CD4-positive, CD25-positive, alpha-beta regulatory T cell (primary cell): Measurements from ENCODE around the gene RD3L. TPM values are rescaled to one million over a fixed set of nuclear protein-coding genes. Genes with fewer than 3 reads are reported as not detected.
"Not testable (repeated sequence)": the region's sequence is repeated elsewhere in the genome, so short reads cannot be mapped to it uniquely, and the experiment has no call there.

ENCODE experiments used
- ATAC-seq, 2 donors: fragments of 150-1000 bp; cut with Tn5 transposase; one replicate each; pipeline ENCODE4 v1.10.0; 2021; ENCODE audit warnings: low read depth in 2 of 2, moderate number of reproducible peaks in 2 of 2, moderate library complexity in 1 of 2
- DNase-seq, 3 donors: peaks; one replicate each; pipeline versions ENCODE4 v3.0.0 to v3.0.0-alpha.2; 2012 to 2022; ENCODE audit warnings: mixed read lengths in 1 of 3
- H3K27ac ChIP-seq: one replicate; pipeline ENCODE4 v1.7.0; 2013; ENCODE audit warnings: mild to moderate bottlenecking, low read length; ENCODE audit not compliant: insufficient read depth, poor library complexity, severe bottlenecking
- H3K27me3 ChIP-seq: one replicate; pipeline ENCODE4 v1.7.0; 2013; ENCODE audit warnings: low read length; ENCODE audit not compliant: control insufficient read depth, insufficient read depth
- H3K36me3 ChIP-seq: one replicate; pipeline ENCODE4 v1.7.0; 2013; ENCODE audit warnings: mild to moderate bottlenecking, low read length, moderate library complexity; ENCODE audit not compliant: control insufficient read depth, insufficient read depth
- H3K4me1 ChIP-seq: 2 replicates; pipeline ENCODE4 v1.7.0; 2013; ENCODE audit warnings: mild to moderate bottlenecking, low read length; ENCODE audit not compliant: insufficient read depth, control insufficient read depth, poor library complexity, severe bottlenecking
- H3K4me3 ChIP-seq: one replicate; pipeline ENCODE4 v1.7.0; 2013; ENCODE audit warnings: low read depth, mild to moderate bottlenecking, low read length, moderate library complexity
- H3K9me3 ChIP-seq, 2 experiments: 1 replicate in 1 of 2; 2 replicates in 1 of 2; pipeline ENCODE4 v1.7.0; 2013; ENCODE audit warnings: low read length in 2 of 2, mild to moderate bottlenecking in 1 of 2, moderate library complexity in 1 of 2; ENCODE audit not compliant: control insufficient read depth in 2 of 2
- H3K27ac Mint-ChIP-seq, 3 donors: one replicate each; pipeline ENCODE4 v1.8.0; 2020 to 2022; ENCODE audit warnings: mild to moderate bottlenecking in 3 of 3, mixed read lengths in 3 of 3, moderate library complexity in 2 of 3
- H3K27me3 Mint-ChIP-seq: one replicate; pipeline ENCODE4 v1.8.0; 2022; ENCODE audit warnings: mild to moderate bottlenecking, mixed read lengths
- H3K36me3 Mint-ChIP-seq: one replicate; pipeline ENCODE4 v1.8.0; 2020; ENCODE audit warnings: mixed read lengths
- H3K4me1 Mint-ChIP-seq, 4 donors: one replicate each; pipeline ENCODE4 v1.8.0; 2020 to 2022; ENCODE audit warnings: mixed read lengths in 4 of 4, mild to moderate bottlenecking in 1 of 4
- H3K4me3 Mint-ChIP-seq, 4 donors: one replicate each; pipeline ENCODE4 v1.8.0; 2020 to 2022; ENCODE audit warnings: mild to moderate bottlenecking in 4 of 4, mixed read lengths in 4 of 4, moderate library complexity in 3 of 4
- H3K9me3 Mint-ChIP-seq, 7 donors: one replicate each; pipeline ENCODE4 v1.8.0; 2020 to 2022; ENCODE audit warnings: mixed read lengths in 7 of 7, mild to moderate bottlenecking in 3 of 7, moderate library complexity in 2 of 7
- polyA plus RNA-seq, 4 donors: library from polyadenylated mRNA; unstranded; fragments of 300-500 nt; fragmentation: Illumina TruSeq; gene quantifications; one replicate each; pipeline ENCODE4 v1.2.3, GENCODE V29; 2021
- total RNA-seq: library from RNA; stranded (reverse); gene quantifications from one replicate; pipeline ENCODE4 v1.2.3, GENCODE V29; 2022

Gene RD3L
- total RNA-seq (not detected), polyA plus RNA-seq (not detected)

DNA sequence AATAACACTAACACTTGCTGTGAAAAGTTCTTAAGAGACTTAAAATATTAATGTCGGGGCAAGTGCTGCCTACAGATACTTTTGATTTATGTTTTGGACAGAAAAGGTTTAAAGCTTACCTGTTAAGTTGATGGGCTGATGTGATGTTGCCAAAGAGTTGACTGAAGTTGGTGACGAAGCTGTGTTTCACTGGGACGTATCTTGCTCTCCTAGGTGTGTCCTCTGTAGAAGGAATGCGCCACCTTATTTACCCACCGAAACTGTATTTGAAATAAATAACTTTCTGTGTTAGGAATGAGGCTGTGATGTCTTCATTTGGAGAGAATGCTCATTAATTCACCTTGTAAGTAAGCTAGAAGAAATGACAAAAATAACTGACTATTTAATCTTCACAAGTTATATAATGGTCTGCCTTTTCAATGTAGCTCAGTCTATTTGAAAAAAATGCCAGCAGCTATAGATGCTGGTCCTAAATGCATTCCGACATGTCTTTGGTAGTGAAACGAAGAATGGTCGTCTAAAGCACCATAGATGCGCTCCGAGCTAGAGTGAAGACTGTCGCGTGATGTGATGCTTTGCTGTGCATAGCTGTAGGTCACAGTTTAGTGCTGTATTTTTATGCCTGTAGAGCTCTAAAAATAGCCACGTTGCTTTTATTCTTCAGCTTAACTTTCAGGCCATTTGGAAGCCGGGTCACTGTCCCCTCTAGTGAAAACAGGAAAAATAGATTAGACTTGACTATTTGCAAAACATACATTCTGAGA, at the start of gene RD3L:
TSS of gene RD3L (minus strand) at position 557 of the 764 bp plus-strand sequence. CDS start 834 bp downstream, outside the sequence.
- H3K9me3 ChIP-seq = no peaks in the 10 kb centered on the region
- Mint-ChIP-seq H3K27me3 (peaks cover 51% of the 10 kb centered on the region), H3K9me3 (peaks cover 0 to 3% (median 0%) of the 10 kb centered on the region in 7 donors), H3K36me3 (no peaks in the 10 kb centered on the region), H3K4me3 (no peak within 1 kb of the TSS), H3K27ac (no peak within 1 kb of the TSS), H3K4me1 (no peaks in the 10 kb centered on the region)
- peaks cover 18% of the 10 kb centered on the region for H3K27me3 ChIP-seq
- ATAC-seq (no peak), DNase-seq (no peak)
- H3K27ac ChIP-seq = no peak within 1 kb of the TSS
- H3K4me1 ChIP-seq = no peaks in the 10 kb centered on the region
- H3K36me3 ChIP-seq = no peaks in the 10 kb centered on the region
- no peak within 1 kb of the TSS for H3K4me3 ChIP-seq

DNA sequence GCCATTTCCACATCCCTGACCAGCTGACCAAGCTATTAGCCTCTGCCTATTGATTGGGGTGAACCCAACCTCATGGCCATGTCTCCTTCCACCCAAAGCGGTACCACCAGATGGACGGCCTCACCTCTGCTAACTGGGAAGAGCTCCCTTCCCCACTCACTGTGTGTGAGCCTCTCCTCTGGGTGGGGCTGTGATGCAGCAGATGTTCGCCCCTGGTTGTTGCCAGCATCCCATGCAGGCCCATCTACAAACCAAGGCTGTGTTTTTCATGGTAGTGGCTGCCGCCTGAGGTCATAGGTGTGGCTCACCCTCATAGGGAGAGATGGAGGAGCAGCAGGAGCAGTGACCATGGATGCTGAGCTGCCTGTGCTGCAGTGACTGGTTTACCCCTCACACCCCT, 47.6 kb upstream of the RD3L start:
- no peaks in the 10 kb centered on the region for H3K4me1 ChIP-seq
- H3K27ac Mint-ChIP-seq = no peak overlapping the region
- peaks cover 2% of the 10 kb centered on the region for H3K27me3 ChIP-seq
- no peaks in the 10 kb centered on the region for H3K4me1 Mint-ChIP-seq
- no peak for ATAC-seq
- H3K27me3 Mint-ChIP-seq = peaks cover 31% of the 10 kb centered on the region
- H3K4me3 Mint-ChIP-seq = no peak overlapping the region
- peaks cover 0 to 16% (median 4%) of the 10 kb centered on the region in 7 donors for H3K9me3 Mint-ChIP-seq
- no peak overlapping the region for H3K27ac ChIP-seq
- no peak for DNase-seq
- H3K4me3 ChIP-seq = no peak overlapping the region
- peaks cover 4% of the 10 kb centered on the region for H3K36me3 Mint-ChIP-seq
- peaks cover 8 to 11% of the 10 kb centered on the region in 2 experiments for H3K9me3 ChIP-seq
- no peaks in the 10 kb centered on the region for H3K36me3 ChIP-seq

DNA sequence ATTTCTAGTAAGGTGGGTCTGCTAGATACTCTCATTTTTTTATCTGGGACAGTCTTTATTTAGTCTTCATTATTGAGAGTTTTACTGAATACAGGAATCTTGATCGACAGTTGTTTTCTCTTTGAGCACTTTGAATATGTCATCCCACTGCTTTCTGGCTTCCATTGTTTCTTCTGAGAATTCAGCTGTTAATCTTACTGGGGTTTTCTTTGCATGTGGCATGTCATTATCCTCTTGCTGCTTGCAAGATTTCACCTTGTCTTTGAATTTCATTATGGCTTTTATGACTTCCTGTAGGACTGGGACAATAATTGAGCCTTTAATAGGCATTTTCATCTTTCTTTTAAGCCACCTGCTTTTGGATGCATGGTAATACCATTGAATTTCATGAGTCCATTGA, 46.7 kb upstream of the RD3L start:
- Histone ChIP-seq H3K4me3 (no peak overlapping the region), H3K4me1 (no peaks in the 10 kb centered on the region), H3K9me3 (peaks cover 8 to 11% of the 10 kb centered on the region in 2 experiments), H3K27ac (no peak overlapping the region), H3K36me3 (no peaks in the 10 kb centered on the region), H3K27me3 (peaks cover 2% of the 10 kb centered on the region)
- Mint-ChIP-seq H3K27ac (no peak overlapping the region), H3K36me3 (peaks cover 4% of the 10 kb centered on the region), H3K9me3 (peaks cover 0 to 16% (median 4%) of the 10 kb centered on the region in 7 donors), H3K27me3 (peaks cover 31% of the 10 kb centered on the region), H3K4me1 (no peaks in the 10 kb centered on the region), H3K4me3 (no peak overlapping the region)
- ATAC-seq (no peak), DNase-seq (no peak)

DNA sequence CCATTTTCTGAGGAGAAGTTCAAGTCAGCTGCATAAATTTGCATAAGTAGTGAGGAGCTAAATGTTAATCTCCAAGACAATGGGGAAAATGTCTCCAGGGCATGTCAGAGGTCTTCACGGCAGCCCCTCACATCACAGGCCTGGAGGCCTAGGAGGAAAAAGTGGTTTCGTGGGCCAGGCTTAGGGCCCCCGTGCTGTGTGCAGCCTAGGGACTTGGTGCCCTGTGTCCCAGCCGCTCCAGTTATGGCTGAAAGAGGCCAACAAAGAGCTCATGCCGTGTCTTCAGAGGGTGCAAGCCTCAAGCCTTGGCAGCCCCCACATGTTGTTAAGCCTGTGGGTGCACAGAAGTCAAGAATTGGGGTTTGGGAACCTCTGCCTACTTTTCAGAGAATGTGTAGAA, 41.9 kb upstream of the RD3L start:
- Mint-ChIP-seq H3K4me1 (no peaks in the 10 kb centered on the region), H3K9me3 (peaks cover 0 to 9% (median 2%) of the 10 kb centered on the region in 7 donors), H3K36me3 (peaks cover 3% of the 10 kb centered on the region), H3K4me3 (peak overlapping the region in 1 of 4 donors; percentile 64), H3K27me3 (peaks cover 21% of the 10 kb centered on the region), H3K27ac (no peak overlapping the region)
- Histone ChIP-seq H3K4me3 (no peak overlapping the region), H3K27ac (no peak overlapping the region), H3K4me1 (no peaks in the 10 kb centered on the region), H3K36me3 (no peaks in the 10 kb centered on the region), H3K9me3 (peaks cover 2 to 8% of the 10 kb centered on the region in 2 experiments), H3K27me3 (no peaks in the 10 kb centered on the region)
- DNase-seq = no peak
- ATAC-seq = no peak

DNA sequence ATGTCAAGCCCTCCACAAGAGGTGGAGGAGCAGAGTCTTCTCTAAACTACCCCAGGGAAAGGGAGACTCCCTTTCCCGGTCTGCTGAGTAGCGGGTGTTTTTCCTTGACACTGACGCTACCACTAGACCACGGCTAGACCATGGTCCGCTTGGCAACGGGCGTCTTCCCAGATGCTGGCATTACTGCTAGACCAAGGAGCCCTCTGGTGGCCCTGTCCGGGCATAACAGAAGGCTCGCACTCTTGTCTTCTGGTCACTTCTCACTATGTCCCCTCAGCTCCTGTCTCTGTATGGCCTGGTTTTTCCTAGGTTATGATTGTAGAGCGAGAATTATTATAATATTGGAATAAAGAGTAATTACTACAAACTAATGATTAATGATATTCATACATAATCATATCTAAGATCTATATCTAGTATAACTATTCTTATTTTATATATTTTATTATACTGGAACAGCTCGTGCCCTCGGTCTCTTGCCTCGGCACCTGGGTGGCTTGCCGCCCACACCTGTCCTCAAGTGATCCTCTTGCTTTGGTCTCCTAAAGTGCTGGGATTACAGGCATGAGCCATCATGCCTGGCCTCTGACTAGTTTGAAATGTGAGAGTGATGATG, 38.4 kb upstream of the RD3L start:
- H3K27ac Mint-ChIP-seq, H3K27me3 ChIP-seq, ATAC-seq, DNase-seq, H3K9me3 Mint-ChIP-seq, H3K4me3 ChIP-seq, H3K4me1 Mint-ChIP-seq, H3K9me3 ChIP-seq, H3K27ac ChIP-seq, H3K4me3 Mint-ChIP-seq, H3K36me3 ChIP-seq, H3K4me1 ChIP-seq, H3K36me3 Mint-ChIP-seq: not testable (repeated sequence)
- peaks cover 22% of the 10 kb centered on the region for H3K27me3 Mint-ChIP-seq

DNA sequence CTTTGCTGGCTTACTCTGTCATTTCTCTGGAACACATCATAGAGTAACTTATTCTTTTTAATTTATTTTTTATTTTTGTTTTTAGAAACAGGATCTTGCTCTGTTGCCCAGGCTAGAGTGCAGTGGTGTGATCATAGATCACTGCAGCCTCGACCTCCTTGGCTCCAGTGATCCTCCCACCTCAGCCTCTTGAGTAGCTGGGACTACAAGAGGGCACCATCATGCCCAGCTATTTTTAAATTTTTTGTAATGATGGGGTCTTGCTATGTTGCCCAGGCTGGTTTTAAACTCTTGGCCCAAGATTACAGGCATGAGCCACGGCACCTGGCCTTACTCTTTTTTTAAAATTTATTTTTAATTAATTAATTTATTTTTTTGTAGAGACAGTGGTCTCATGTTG, 32.2 kb upstream of the RD3L start:
- no peaks in the 10 kb centered on the region for H3K4me1 Mint-ChIP-seq
- no peaks in the 10 kb centered on the region for H3K36me3 Mint-ChIP-seq
- no peak overlapping the region for H3K27ac Mint-ChIP-seq
- no peak overlapping the region for H3K4me3 ChIP-seq
- no peaks in the 10 kb centered on the region for H3K9me3 ChIP-seq
- DNase-seq (no peak), ATAC-seq (no peak)
- no peak overlapping the region for H3K27ac ChIP-seq
- no peaks in the 10 kb centered on the region for H3K4me1 ChIP-seq
- H3K9me3 Mint-ChIP-seq = peaks cover 0 to 3% (median 0%) of the 10 kb centered on the region in 7 donors
- H3K27me3 ChIP-seq = no peaks in the 10 kb centered on the region
- H3K27me3 Mint-ChIP-seq = peaks cover 12% of the 10 kb centered on the region
- no peak overlapping the region for H3K4me3 Mint-ChIP-seq
- H3K36me3 ChIP-seq = no peaks in the 10 kb centered on the region

DNA sequence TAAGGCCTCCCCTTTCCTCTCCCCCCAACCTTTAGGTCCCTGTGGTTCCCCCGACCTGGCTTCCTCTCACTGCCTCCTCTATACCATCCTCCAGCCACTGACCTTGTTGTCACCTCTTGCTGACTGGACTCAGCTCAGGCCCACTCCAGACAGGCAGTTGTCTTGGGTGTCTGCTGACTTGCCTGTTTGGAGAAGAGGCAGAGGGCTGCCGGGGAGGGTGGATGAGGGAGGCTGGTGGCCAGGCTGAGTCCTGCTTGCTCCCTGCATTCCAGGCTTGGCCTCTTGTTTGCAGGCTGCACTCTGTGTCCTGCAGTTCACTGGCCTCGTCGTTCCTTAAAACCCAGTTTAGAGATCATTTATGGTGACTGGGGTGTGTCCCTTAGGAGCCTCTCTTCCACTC, 31.0 kb upstream of the RD3L start:
- no peaks in the 10 kb centered on the region for H3K36me3 ChIP-seq
- H3K4me1 ChIP-seq = no peaks in the 10 kb centered on the region
- peaks cover 8% of the 10 kb centered on the region for H3K27me3 Mint-ChIP-seq
- DNase-seq (no peak), ATAC-seq (no peak)
- H3K4me3 ChIP-seq = no peak overlapping the region
- H3K27ac ChIP-seq = no peak overlapping the region
- H3K9me3 ChIP-seq = no peaks in the 10 kb centered on the region
- no peak overlapping the region for H3K4me3 Mint-ChIP-seq
- peaks cover 0 to 3% (median 0%) of the 10 kb centered on the region in 7 donors for H3K9me3 Mint-ChIP-seq
- H3K36me3 Mint-ChIP-seq = no peaks in the 10 kb centered on the region
- no peaks in the 10 kb centered on the region for H3K27me3 ChIP-seq
- no peaks in the 10 kb centered on the region for H3K4me1 Mint-ChIP-seq
- no peak overlapping the region for H3K27ac Mint-ChIP-seq

DNA sequence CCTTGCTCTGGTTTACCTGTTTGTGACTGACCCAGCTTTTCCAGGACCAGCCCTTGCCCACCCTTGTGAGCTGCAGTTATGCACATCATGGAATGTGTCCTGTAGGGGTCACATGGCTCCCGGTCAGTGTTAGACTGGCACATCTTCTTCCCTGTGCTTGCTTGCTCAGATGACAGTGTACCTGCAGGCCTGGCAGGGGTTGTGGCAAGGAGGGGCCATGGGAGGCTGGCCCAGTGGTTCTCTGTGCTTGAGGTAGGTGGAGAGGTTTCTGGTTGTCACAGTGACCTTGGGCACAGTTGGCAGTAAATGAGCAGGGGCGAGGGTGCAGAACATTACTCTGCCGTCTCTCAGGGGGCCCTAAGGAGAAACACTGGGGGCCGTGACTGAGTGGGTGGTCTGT, 27.6 kb upstream of the RD3L start:
- Histone ChIP-seq H3K36me3 (no peaks in the 10 kb centered on the region), H3K4me3 (no peak overlapping the region), H3K27me3 (no peaks in the 10 kb centered on the region), H3K9me3 (no peaks in the 10 kb centered on the region), H3K4me1 (no peaks in the 10 kb centered on the region), H3K27ac (no peak overlapping the region)
- no peak for ATAC-seq
- Mint-ChIP-seq H3K36me3 (no peaks in the 10 kb centered on the region), H3K4me3 (no peak overlapping the region), H3K27ac (no peak overlapping the region), H3K27me3 (peaks cover 6% of the 10 kb centered on the region), H3K9me3 (peaks cover 0 to 2% (median 0%) of the 10 kb centered on the region in 7 donors), H3K4me1 (no peaks in the 10 kb centered on the region)
- no peak for DNase-seq
